ENCODE results near the gene CNPY3.
A peak's percentile ranks its signal among the peaks of the same experiment; 100 is the strongest.
"Not testable (repeated sequence)": the region's sequence is repeated elsewhere in the genome, so short reads cannot be mapped to it uniquely, and the experiment has no call there.

The CNPY3 gene

DNA sequence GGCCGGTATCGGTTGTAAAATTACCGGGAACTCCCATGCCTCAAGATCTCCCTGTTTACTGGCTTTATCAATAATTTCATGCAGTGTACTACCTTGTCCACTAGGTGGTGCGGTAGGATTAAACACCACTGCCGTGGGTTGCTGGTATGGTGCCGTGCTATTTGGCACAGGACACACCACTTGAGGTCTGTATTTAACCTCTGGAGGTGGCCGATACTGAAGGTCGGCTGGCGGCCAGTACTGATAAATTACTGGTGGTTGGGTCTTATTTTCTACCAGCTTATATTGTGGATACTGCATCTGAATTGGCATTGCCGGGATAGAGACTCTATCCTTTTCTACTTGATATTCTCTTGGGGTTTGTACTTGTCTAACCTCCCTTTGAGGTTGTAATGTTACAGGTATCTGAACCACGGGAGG, 27.7 kb upstream of the CNPY3 start:
- ATAC-seq (replicated peaks) (peak; percentile 99), DNase-seq (peak; percentile 69 to 79 (median 75))
- Mint-ChIP-seq H3K27me3 (no peaks in the 10 kb centered on the region), H3K36me3 (ENCODE audit: insufficient read depth) (no peaks in the 10 kb centered on the region), H3K4me3 (no peak overlapping the region), H3K27ac (no peak overlapping the region), H3K9me3 (no peaks in the 10 kb centered on the region), H3K4me1 (ENCODE audit: low read depth in 2 of 2) (peaks cover 6 to 8% of the 10 kb centered on the region in 2 donors)

DNA sequence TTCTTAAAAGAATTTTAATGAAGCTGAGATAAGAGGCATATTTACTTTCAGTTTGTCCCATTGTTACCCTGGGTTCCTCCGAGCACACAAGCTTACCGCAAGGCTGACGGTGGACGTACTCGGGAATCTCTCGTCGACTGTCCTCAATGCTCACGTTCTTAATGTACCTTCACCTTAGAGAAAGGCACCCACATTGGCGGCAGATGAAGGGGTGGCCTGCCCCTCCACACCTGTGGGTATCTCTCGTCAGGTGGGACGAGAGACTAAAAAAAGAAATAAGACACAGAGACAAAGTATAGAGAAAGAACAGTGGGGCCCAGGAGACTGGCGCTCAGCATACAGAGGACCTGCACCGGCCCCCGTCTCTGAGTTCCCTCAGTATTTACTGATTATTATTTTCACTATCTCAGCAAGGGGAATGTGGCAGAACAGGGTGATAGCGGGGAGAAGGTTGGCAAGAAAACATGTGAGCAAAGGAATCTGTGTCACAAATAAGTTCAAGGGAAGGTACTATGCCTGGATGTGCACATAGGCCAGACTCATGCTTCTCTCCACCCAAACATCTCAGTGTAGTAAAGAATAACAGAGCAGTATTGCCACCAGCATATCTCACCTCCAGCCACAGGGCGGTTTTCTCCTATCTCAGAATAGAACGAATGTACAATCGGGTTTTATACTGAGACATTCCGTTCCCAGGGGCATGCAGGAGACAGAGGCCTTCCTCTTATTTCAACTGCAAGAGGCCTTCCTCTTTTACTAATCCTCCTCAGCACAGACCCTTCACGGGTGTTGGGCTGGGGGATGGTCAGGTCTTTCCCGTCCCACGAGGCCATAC, 26.6 kb upstream of the CNPY3 start:
- H3K9me3 Mint-ChIP-seq; DNase-seq; H3K4me3 Mint-ChIP-seq; H3K36me3 Mint-ChIP-seq (ENCODE audit: insufficient read depth); H3K27ac Mint-ChIP-seq; ATAC-seq (replicated peaks); H3K27me3 Mint-ChIP-seq; H3K4me1 Mint-ChIP-seq (ENCODE audit: low read depth in 2 of 2): not testable (repeated sequence)

DNA sequence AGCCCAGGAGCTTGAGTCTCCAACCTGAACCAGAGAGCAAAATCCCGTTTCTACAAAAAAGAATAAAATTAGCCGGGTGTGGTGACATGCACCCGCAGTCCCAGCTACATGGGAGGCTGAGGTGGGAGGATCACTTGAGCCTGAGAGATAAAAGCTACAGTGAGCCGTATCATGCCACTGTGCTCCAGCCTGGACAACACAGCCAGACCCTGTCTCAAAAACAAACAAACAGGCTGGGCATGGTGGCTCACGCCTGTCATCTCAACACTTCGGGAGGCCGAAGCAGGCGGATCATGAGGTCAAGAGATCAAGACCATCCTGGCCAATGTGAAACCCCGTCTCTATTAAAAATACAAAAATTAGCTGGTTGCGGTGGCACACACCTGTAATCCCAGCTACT, 24.8 kb upstream of the CNPY3 start:
- no peaks in the 10 kb centered on the region for H3K27me3 Mint-ChIP-seq
- ATAC-seq (replicated peaks) (no peak), DNase-seq (no peak)
- H3K4me3 Mint-ChIP-seq: no peak overlapping the region
- H3K4me1 Mint-ChIP-seq (ENCODE audit: low read depth in 2 of 2): peaks cover 6 to 8% of the 10 kb centered on the region in 2 donors
- no peaks in the 10 kb centered on the region for H3K9me3 Mint-ChIP-seq
- H3K27ac Mint-ChIP-seq: no peak overlapping the region
- no peaks in the 10 kb centered on the region for H3K36me3 Mint-ChIP-seq (ENCODE audit: insufficient read depth)

DNA sequence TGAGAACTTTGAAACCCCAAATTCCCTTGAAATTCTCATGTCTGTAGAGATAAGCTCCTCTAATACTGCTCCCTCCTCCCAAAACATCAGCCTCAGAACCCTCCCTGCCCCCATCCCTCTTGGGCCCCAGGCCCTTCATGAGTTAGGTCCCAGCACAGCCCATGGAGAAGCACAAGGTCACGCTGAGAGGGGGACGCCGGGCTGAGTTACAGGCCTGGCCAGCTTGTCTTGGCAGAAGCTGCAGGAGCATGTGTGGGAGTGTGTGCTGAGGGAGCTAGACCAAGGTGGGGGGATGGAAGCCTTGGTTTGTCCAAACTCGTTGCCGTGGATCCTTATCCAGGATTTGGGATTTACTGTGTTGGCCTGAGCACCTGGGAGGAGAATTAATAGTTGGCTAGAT, 21.9 kb upstream of the CNPY3 start:
- no peak overlapping the region for H3K27ac Mint-ChIP-seq
- H3K4me3 Mint-ChIP-seq: no peak overlapping the region
- H3K36me3 Mint-ChIP-seq (ENCODE audit: insufficient read depth): no peaks in the 10 kb centered on the region
- ATAC-seq (replicated peaks) (no peak), DNase-seq (no peak)
- H3K9me3 Mint-ChIP-seq: no peaks in the 10 kb centered on the region
- peaks cover 0 to 3% of the 10 kb centered on the region in 2 donors for H3K4me1 Mint-ChIP-seq (ENCODE audit: low read depth in 2 of 2)
- H3K27me3 Mint-ChIP-seq: peaks cover 6 to 11% of the 10 kb centered on the region in 2 donors

DNA sequence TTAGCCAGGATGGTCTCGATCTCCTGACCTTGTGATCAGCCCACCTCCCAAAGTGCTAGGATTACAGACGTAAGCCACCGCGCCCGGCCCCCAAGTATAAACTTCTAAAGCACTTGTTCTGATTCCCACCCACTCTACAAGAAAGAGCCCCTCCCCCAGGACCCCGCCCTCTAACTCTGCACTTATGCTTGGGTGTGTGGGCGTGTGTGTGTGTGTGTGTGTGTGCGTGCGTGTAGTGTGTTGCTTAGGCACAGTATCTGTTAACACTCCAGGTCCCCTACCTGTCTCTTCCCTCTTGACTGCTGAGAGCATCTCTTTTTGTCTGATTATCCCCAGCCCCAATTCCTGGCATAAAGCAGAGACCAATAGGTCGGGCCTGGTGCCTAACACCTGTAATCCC, 19.4 kb upstream of the CNPY3 start:
- Mint-ChIP-seq H3K36me3 (ENCODE audit: insufficient read depth) (no peaks in the 10 kb centered on the region), H3K27me3 (peaks cover 6 to 26% of the 10 kb centered on the region in 2 donors), H3K9me3 (no peaks in the 10 kb centered on the region), H3K27ac (no peak overlapping the region), H3K4me3 (no peak overlapping the region), H3K4me1 (ENCODE audit: low read depth in 2 of 2) (peaks cover 0 to 3% of the 10 kb centered on the region in 2 donors)
- no peak for DNase-seq
- ATAC-seq (replicated peaks): no peak

DNA sequence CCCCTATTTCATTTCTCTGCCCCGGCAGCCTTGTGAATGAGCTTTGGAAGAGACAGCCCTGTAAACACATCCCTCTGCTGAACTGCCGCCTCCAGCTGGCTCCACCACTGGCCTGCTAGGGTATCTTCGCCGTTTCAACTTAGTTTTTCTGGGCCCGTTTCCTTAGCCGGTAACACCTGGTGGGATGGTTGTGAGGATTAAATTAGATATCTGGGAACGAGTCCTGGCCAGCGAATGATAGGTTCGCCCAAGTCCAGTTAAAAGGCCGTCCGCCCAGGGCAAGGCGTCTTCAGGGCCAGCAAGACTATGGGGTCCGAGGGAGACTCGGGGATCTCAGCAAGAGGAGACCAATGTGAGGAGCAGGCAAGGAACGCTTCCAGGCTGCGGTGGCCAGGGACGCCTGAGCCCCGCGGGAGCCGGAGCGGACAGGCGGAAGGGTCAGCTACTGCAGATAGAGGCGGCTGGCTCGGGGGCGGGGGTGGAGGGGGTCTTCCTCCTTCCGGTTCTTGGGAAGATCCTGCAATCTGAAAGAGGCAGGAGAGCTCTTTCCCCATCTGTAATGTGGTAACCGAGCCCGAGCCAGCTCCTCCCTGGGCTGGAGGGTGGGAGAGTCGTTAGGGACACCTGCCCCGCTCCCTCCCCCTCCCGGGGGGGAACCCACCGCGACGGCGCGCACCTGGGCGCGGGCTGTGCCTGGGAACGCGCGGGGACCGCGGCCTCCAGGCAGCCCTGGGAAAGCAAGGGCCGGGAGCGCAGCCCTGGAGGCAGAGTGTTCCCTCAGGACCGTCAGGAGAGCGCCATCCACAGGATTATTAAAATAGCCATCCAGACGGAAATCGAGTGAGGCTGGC, 17.9 kb upstream of the CNPY3 start:
- Mint-ChIP-seq H3K4me1 (ENCODE audit: low read depth in 2 of 2) (peaks cover 0 to 3% of the 10 kb centered on the region in 2 donors), H3K27ac (no peak overlapping the region), H3K36me3 (ENCODE audit: insufficient read depth) (no peaks in the 10 kb centered on the region), H3K4me3 (no peak overlapping the region), H3K9me3 (no peaks in the 10 kb centered on the region), H3K27me3 (peaks cover 6 to 34% of the 10 kb centered on the region in 2 donors)
- ATAC-seq (replicated peaks) (no peak), DNase-seq (no peak)

DNA sequence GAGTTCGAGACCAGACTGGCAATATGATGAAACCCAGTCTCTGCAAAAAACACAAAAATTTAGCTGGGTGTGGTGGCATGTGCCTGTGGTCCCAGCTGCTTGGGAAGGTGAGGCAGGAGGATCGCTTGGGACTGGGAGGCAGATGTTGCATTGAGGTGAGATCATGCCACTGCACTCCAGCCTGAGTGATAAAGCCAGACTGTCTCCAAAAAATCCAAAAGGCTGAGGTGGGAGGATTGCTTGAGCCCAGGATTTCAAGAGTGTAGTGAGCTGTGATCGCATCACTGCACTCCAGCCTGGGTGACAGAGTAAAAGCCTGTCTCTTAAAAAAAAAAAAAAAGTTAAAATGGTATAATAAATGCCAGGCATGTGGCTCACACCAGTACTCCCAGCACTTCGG, 14.7 kb upstream of the CNPY3 start:
- no peaks in the 10 kb centered on the region for H3K36me3 Mint-ChIP-seq (ENCODE audit: insufficient read depth)
- H3K27ac Mint-ChIP-seq: no peak overlapping the region
- H3K4me1 Mint-ChIP-seq (ENCODE audit: low read depth in 2 of 2): peaks cover 0 to 3% of the 10 kb centered on the region in 2 donors
- DNase-seq: no peak
- no peak overlapping the region for H3K4me3 Mint-ChIP-seq
- no peak for ATAC-seq (replicated peaks)
- peaks cover 6 to 36% of the 10 kb centered on the region in 2 donors for H3K27me3 Mint-ChIP-seq
- H3K9me3 Mint-ChIP-seq: no peaks in the 10 kb centered on the region

DNA sequence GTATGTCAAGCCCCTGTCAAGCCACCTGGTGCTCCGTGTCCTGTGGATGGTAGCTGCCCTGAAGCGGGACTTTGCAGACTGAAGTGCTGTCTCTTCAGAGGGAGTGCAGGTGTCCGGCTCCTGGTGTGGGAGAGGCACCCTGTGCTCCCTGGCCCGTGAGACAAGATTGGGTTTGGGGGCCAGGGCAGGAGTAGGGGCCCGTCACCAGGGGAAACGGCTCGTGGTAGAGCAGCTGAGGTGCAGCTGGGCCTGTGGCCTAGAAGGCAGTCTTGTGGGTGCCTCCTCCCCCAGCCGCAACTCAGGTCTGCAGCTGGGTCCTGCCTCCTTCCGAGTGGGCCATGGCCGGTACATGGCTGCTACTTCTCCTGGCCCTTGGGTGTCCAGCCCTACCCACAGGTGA, 13.5 kb upstream of the CNPY3 start, which contains the start of gene PTCRA:
Gene PTCRA (plus strand): TSS at position 322 of the 400 bp plus-strand sequence. CDS start 17 bp downstream, at position 339.
- DNase-seq: no peak
- H3K27me3 Mint-ChIP-seq: peaks cover 6 to 36% of the 10 kb centered on the region in 2 donors
- peak within 1 kb of the TSS in 1 of 2 donors; percentile 44 for H3K27ac Mint-ChIP-seq
- H3K4me3 Mint-ChIP-seq: no peak within 1 kb of the TSS
- no peaks in the 10 kb centered on the region for H3K36me3 Mint-ChIP-seq (ENCODE audit: insufficient read depth)
- H3K9me3 Mint-ChIP-seq: no peaks in the 10 kb centered on the region
- no peak for ATAC-seq (replicated peaks)
- peaks cover 0 to 3% of the 10 kb centered on the region in 2 donors for H3K4me1 Mint-ChIP-seq (ENCODE audit: low read depth in 2 of 2)

DNA sequence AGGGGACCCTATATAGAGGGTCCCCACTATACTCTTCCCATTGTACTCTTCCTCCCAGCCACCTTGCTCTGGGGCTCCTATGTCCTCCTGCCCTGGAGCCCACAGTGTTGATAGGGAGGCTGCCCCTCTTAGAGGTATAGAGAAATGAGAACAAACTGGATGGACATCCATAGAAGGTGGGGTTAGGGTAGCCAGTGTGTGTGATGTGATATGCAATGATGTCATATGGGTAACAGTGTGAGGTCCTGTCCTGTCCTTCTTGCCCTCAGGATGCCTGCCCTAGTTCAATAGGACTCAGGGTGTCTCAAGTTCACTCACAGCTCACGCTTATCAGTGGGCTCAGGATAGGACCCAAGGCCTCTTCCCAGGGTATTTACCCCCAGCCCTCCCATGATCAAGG, 13.0 kb upstream of the CNPY3 start:
- Mint-ChIP-seq H3K36me3 (ENCODE audit: insufficient read depth) (no peaks in the 10 kb centered on the region), H3K9me3 (no peaks in the 10 kb centered on the region), H3K27ac (no peak overlapping the region), H3K4me1 (ENCODE audit: low read depth in 2 of 2) (peaks cover 0 to 1% of the 10 kb centered on the region in 2 donors), H3K4me3 (no peak overlapping the region), H3K27me3 (peaks cover 1 to 30% of the 10 kb centered on the region in 2 donors)
- no peak for ATAC-seq (replicated peaks)
- DNase-seq: no peak

DNA sequence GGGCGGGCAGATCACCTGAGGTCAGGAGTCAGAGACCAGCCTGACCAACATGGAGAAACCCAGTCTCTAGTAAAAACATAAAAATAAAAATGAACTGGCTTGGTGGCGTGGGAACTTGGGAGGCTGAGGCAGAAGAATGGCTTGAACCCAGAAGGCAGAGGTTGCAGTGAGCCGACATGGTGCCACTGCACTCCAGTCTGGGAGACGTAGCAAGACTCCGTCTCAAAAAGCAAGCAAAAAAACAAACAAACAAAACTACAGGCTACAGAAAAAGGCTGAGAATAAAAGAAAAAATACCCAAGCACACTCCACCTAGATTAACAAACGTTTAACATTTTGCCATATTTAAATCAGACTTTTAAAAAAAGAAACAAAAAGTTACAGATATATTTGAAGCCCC, 7.5 kb upstream of the CNPY3 start:
- no peaks in the 10 kb centered on the region for H3K4me1 Mint-ChIP-seq (ENCODE audit: low read depth in 2 of 2)
- DNase-seq: no peak
- no peak overlapping the region for H3K4me3 Mint-ChIP-seq
- no peaks in the 10 kb centered on the region for H3K27me3 Mint-ChIP-seq
- ATAC-seq (replicated peaks): no peak
- H3K9me3 Mint-ChIP-seq: no peaks in the 10 kb centered on the region
- H3K27ac Mint-ChIP-seq: no peak overlapping the region
- no peaks in the 10 kb centered on the region for H3K36me3 Mint-ChIP-seq (ENCODE audit: insufficient read depth)

DNA sequence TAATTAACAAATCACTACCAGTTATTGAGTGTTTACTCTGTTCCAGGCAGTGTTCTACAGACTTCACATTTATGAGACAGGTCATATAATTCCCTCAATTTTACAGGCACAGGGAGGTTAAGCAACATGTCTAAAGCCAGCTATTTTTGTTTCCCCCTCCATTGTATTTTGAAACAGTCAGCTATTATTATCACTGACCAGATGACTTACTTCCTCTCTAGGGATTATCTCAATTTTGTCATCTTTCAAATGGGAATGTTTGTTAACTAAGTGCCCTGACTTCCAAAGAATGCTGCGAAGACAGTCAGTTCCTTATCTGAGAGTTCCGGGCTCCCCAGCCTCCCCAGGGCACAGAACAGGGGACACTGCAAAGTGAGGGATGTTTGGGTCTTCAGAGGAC, 5.6 kb upstream of the CNPY3 start:
- no peaks in the 10 kb centered on the region for H3K9me3 Mint-ChIP-seq
- ATAC-seq (replicated peaks) (no peak), DNase-seq (no peak)
- peaks cover 5% of the 10 kb centered on the region in 2 donors for H3K4me1 Mint-ChIP-seq (ENCODE audit: low read depth in 2 of 2)
- H3K27me3 Mint-ChIP-seq: no peaks in the 10 kb centered on the region
- H3K36me3 Mint-ChIP-seq (ENCODE audit: insufficient read depth): peaks cover under 1% of the 10 kb centered on the region
- H3K4me3 Mint-ChIP-seq: no peak overlapping the region
- no peak overlapping the region for H3K27ac Mint-ChIP-seq

DNA sequence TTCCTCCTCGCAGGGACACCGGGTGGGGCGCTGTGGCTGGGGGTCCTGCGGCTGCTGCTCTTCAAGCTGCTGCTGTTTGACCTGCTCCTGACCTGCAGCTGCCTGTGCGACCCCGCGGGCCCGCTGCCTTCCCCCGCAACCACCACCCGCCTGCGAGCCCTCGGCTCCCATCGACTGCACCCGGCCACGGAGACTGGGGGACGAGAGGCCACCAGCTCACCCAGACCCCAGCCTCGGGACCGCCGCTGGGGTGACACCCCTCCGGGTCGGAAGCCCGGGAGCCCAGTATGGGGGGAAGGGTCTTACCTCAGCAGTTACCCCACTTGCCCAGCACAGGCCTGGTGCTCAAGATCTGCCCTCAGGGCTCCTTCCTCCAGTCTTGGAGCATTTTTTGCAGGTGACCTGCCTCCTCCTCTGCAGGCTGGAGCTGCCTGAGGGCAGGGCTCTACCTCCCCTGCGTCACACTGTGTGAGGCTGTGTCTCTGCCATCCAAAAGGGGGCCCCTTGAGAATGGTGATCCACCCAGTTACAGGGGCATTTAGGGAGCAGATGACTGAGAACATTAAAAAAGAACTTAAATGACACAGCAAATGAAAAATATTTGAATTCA, 3.9 kb upstream of the CNPY3 start:
- peaks cover 13 to 15% of the 10 kb centered on the region in 2 donors for H3K4me1 Mint-ChIP-seq (ENCODE audit: low read depth in 2 of 2)
- H3K9me3 Mint-ChIP-seq: no peaks in the 10 kb centered on the region
- peaks cover 16% of the 10 kb centered on the region for H3K36me3 Mint-ChIP-seq (ENCODE audit: insufficient read depth)
- no peak for DNase-seq
- H3K27me3 Mint-ChIP-seq: no peaks in the 10 kb centered on the region
- no peak overlapping the region for H3K27ac Mint-ChIP-seq
- H3K4me3 Mint-ChIP-seq: no peak overlapping the region
- no peak for ATAC-seq (replicated peaks)

DNA sequence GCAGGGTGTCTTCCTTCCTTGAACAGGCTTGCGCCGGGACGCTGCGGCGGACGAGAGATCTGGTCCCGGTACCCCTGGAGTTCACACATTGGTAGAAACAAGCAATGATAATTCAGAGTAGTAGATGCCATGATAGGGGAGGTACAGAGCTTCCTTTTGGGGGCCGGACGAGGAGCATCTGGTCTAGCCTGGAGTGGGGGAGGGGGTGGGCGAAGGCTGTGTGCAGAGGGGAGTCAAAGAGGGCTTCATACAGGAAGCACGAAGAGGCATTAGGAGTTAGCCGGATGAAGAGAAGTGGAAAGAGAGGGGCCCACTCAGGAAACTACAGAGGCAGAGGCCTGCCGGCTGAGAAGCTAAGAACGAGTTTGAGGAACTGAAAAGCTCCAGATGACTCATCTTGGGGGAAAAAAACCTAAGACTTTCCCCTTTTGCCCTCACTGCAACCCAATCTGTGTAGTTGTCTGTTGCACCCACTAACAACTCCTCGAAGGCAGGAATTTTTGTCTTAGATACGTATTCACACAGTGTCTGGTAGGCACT, 611 bp downstream of the CNPY3 start:
- H3K36me3 Mint-ChIP-seq (ENCODE audit: insufficient read depth): peaks cover 42% of the 10 kb centered on the region
- H3K27ac Mint-ChIP-seq: peak overlapping the region; percentile 97 to 98
- H3K27me3 Mint-ChIP-seq: no peaks in the 10 kb centered on the region
- DNase-seq (peak in 2 of 3 experiments; percentile 40 to 44), ATAC-seq (replicated peaks) (peak; percentile 32)
- H3K9me3 Mint-ChIP-seq: no peaks in the 10 kb centered on the region
- peaks cover 42 to 50% of the 10 kb centered on the region in 2 donors for H3K4me1 Mint-ChIP-seq (ENCODE audit: low read depth in 2 of 2)
- H3K4me3 Mint-ChIP-seq: peak overlapping the region; percentile 95 to 97
